ENCODE results near the gene DMRTC2.

- TF ChIP-seq CTCF (IDR thresholded peaks at IDR 0.05): no peak
- no peak for TF ChIP-seq POLR2A (IDR thresholded peaks at IDR 0.05)
Measured at GRCh38 chr19:41889896-41890295, 45.1 kb downstream of the DMRTC2 start.
